IMR-90 (cell line): ENCODE measurements around the gene TMEM240.

Experiments used
- BHLHE40 ChIP-seq: fragments of 150-350 bp; IDR thresholded peaks from 2 replicates; pipeline ENCODE4 v1.6.1; 2016; ENCODE audit warnings: mild to moderate bottlenecking, low read depth, low read length
- CEBPB ChIP-seq: IDR thresholded peaks from 2 replicates; pipeline ENCODE4 v1.6.1; 2012; ENCODE audit warnings: low read depth, low read length, improper control_type of control experiment
- CHD1 ChIP-seq: IDR thresholded peaks from 2 replicates; pipeline ENCODE4 v1.6.1; 2012; ENCODE audit warnings: low read depth, low read length, improper control_type of control experiment
- CTCF ChIP-seq: conservative IDR thresholded peaks from 2 replicates; pipeline ENCODE4 v1.5.1; 2012; ENCODE audit warnings: mild to moderate bottlenecking, low read depth, low read length, improper control_type of control experiment
- FOS ChIP-seq: fragments of 150-350 bp; IDR thresholded peaks from 2 replicates; pipeline ENCODE4 v1.6.1; 2016; ENCODE audit warnings: low read depth, low read length
- MAFK ChIP-seq: IDR thresholded peaks from 2 replicates; pipeline ENCODE4 v1.6.1; 2012; ENCODE audit warnings: low read depth, low read length, improper control_type of control experiment
- POLR2A ChIP-seq: IDR thresholded peaks from 2 replicates; pipeline ENCODE4 v1.6.1; 2012; ENCODE audit warnings: mild to moderate bottlenecking, low read depth, low read length
- RAD21 ChIP-seq: IDR thresholded peaks from 2 replicates; pipeline ENCODE4 v1.6.1; 2012; ENCODE audit warnings: low read length, improper control_type of control experiment
- RCOR1 ChIP-seq: IDR thresholded peaks from 2 replicates; pipeline ENCODE4 v1.6.1; 2012; ENCODE audit warnings: mild to moderate bottlenecking, low read length, improper control_type of control experiment; ENCODE audit not compliant: insufficient replicate concordance
- SMC3 ChIP-seq: fragments of 150-350 bp; IDR thresholded peaks from 2 replicates; pipeline ENCODE4 v1.6.1; 2016; ENCODE audit warnings: low read depth, mild to moderate bottlenecking, antibody characterized with exemption, low read length, moderate library complexity
- USF2 ChIP-seq: fragments of 150-350 bp; IDR thresholded peaks from 2 replicates; pipeline ENCODE4 v1.6.1; 2017; ENCODE audit warnings: mild to moderate bottlenecking, antibody characterized with exemption, low read length, low read depth

GRCh38 chr1:1577367-1578011, 37.1 kb upstream of the TMEM240 start:
- TF ChIP-seq CTCF (no peak), POLR2A (no peak), FOS (no peak), CEBPB (no peak), RCOR1 (no peak), USF2 (no peak), BHLHE40 (no peak), CHD1 (no peak), RAD21 (no peak), SMC3 (no peak), MAFK (no peak)
